ENCODE results near the gene ASTN2.

The ASTN2 gene

GRCh38 chr9:117104716-117105495, 310.0 kb downstream of the ASTN2 start:
- no peak for DNase-seq (ENCODE audit: low spot score)

DNA sequence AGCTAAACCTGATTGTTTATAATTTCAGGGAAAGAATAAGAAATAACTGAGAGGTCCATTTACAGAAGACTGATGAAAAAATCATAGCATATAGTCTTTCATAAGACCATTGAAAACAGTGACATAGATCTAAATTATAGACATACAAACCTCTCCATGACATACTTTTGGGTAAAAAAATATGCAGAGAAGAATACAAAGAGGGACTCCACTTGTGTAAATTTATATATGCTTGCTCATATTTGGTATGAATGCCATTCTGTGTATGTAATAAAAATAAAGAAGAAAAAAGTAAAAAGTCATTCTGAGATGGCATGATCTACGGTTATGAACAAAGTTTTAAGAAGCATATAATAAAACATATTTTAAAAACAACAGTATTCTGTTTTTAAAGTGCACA, 310.7 kb downstream of the ASTN2 start:
- DNase-seq (ENCODE audit: low spot score) = no peak

GRCh38 chr9:117103438-117104110, 311.3 kb downstream of the ASTN2 start:
- no peak for DNase-seq (ENCODE audit: low spot score)

GRCh38 chr9:117101008-117101407, 313.8 kb downstream of the ASTN2 start:
- no peak for DNase-seq (ENCODE audit: low spot score)

GRCh38 chr9:117098331-117098730, 316.5 kb downstream of the ASTN2 start:
- no peak for DNase-seq (ENCODE audit: low spot score)

GRCh38 chr9:117097761-117098160, 317.1 kb downstream of the ASTN2 start:
- no peak for DNase-seq (ENCODE audit: low spot score)

DNA sequence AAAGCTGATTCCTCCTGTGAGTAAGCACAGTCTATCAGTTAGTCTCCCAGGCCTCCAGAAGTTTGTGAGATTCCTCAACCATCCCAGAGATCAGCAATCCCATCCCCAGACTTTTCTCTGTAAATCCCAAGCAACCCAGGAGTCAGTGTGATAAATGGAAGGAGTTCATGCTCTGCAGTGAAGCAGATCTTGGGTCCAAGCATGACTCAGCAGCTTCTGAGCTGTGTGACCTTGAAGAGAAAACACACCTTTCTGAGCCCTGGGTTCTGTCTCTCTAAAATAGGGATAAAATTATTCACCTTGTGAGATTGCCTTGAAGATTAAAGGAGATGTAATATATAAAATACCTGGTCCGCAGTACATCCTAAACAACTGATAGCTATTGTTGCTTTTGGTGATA, 318.7 kb downstream of the ASTN2 start:
- DNase-seq (ENCODE audit: low spot score) = no peak

- DNase-seq (ENCODE audit: low spot score) = no peak
These were observed 319.8 kb downstream of the ASTN2 start for GRCh38 chr9:117095081-117095480.

DNA sequence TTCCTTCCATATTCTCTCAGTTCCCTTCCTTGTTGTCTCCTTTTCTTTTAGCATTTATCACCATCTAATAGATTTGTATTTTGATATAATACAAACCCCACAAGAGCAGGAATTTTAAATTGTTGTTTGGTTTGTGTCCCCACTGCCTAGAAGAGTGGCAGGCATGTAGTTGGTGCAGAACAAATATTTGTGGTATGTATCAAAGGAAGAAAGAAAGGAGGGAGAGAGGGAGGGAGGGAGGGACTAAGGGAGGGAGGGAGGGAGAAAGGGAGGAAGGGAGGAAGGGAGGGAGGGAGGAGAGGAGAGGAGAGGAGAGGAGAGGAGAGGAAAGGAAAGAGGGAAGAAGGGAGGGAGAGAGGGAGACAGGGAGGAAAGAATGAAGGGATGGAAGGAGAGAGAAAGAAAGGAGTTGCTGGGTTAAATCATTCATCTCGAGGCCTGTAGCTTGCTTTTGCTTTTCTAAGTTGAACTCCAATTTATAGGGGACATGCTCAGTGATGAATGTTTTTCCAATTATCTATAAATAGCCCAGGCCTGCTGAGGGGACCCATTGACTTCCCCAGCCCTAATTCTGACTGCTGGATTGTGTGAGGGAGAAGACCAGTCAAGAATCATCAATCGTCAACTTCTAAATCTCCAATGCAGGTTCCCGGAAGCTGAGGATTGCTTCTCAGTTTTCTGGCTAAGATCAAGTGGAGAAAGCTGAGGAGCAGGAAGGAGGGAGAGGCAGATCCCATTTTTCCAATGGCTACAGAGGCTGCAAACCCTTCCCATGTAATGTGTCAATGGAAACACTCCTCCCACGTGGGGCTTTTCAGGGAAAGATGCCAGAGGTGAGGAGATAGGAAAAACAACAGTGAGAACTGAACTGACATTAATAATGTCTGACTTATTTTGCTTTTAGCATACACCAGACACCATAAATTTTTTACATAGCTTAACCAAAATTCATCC, 320.7 kb downstream of the ASTN2 start:
- DNase-seq (ENCODE audit: low spot score) = no peak

- DNase-seq (ENCODE audit: low spot score) = no peak
These were observed 322.3 kb downstream of the ASTN2 start for GRCh38 chr9:117092582-117092981.

- no peak for DNase-seq (ENCODE audit: low spot score)
These were observed 323.3 kb downstream of the ASTN2 start for GRCh38 chr9:117091529-117091928.

- DNase-seq (ENCODE audit: low spot score) = no peak
These were observed 326.1 kb downstream of the ASTN2 start for GRCh38 chr9:117088786-117089185.

DNA sequence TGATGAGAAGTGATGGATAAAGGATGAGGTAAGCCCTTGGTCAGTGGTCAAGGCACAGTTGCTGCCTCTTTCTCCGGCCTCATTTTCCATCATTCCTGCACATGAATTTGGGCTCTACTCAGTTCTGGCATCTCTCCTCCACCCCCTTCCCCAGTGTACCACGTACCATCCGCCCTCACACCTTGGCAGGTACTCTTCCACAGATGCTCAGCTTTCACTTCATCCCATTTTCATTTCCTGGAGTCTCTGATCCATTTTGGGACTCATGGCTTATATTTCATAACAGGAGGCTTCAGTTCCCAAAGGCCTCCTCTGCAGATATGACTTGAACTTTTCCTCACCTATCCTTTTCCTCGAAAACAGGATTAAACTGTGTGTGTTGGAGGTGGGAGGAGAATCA, 326.7 kb downstream of the ASTN2 start:
- DNase-seq (ENCODE audit: low spot score) = no peak

- DNase-seq (ENCODE audit: low spot score) = no peak
These were observed 330.6 kb downstream of the ASTN2 start for GRCh38 chr9:117084221-117084620.

- no peak for DNase-seq (ENCODE audit: low spot score)
These were observed 331.3 kb downstream of the ASTN2 start for GRCh38 chr9:117083559-117083958.

GRCh38 chr9:117081641-117082317, 333.1 kb downstream of the ASTN2 start:
- no peak for DNase-seq (ENCODE audit: low spot score)

GRCh38 chr9:117080765-117081390, 334.0 kb downstream of the ASTN2 start:
- DNase-seq (ENCODE audit: low spot score) = no peak

GRCh38 chr9:117076571-117077290, 338.1 kb downstream of the ASTN2 start:
- DNase-seq (ENCODE audit: low spot score) = no peak

DNA sequence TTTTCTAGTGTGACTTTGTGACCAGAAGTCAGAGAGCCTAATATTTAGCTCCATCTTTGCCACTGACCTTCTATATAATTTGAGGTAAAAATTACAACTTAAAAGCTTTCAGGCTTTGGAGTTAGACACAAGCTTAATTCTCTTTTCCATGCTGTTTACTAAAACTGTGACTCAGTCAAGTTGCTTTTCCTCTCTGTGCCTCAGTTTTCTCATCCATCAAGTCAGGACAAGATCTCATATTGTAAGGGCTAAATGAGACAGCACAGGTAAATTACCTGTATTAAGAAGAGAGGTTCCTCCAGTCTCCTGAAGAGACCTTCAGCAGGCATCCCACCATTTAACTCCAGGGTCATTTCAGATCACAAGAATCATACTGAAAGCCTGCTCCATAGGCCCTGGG, 339.2 kb downstream of the ASTN2 start:
- DNase-seq (ENCODE audit: low spot score) = no peak

- DNase-seq (ENCODE audit: low spot score) = no peak
These were observed 339.9 kb downstream of the ASTN2 start for GRCh38 chr9:117074784-117075520.
